ENCODE data around the gene LST1.

GRCh38 chr6:31630177-31630934 lies 44.3 kb downstream of the LST1 start:
- TF ChIP-seq CTCF (conservative IDR thresholded peaks at IDR 0.05; ENCODE audit: low read depth, low read length) (no peak), EZH2 (IDR thresholded peaks at IDR 0.05; ENCODE audit: low read length, unreplicated experiment) (no peak)

Data from PC-3 (cell line).